IPS-NIHi11 (cell line): ENCODE results near the gene HSPB9.

Experiments
- DNase-seq: peaks from one replicate; pipeline ENCODE4 v3.0.0; 2012; ENCODE audit warnings: mixed read lengths, low spot score

Gene HSPB9

GRCh38 chr17:42101513-42102292 lies 20.9 kb upstream of the HSPB9 start:
- peak; percentile 94 for DNase-seq

- no peak for DNase-seq
These were observed 19.2 kb upstream of the HSPB9 start for GRCh38 chr17:42103221-42103954.

GRCh38 chr17:42104264-42104663 lies 18.3 kb upstream of the HSPB9 start:
- DNase-seq, result no peak

DNA sequence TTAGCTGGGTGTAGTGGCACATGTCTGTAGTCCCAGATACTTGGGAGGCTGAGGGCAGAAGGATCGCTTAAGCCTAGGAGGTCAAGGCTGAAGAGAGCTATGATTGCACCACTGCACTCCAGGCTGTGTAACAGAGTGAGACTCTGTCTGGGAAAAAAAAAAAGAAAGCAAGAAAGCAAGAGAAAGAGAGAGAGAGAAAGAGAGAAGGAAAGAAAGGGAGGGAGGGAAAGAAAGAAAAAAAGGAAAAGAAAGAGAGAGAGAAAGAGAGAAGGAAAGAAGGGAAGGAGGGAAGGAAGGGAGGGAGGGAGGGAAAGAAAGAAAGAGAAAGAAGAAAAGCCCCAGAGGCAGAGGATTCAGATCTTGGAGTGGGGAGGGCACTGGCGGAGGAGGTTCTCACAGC lies 16.6 kb upstream of the HSPB9 start:
- no peak for DNase-seq

- DNase-seq, result no peak
These were observed 15.5 kb upstream of the HSPB9 start for GRCh38 chr17:42107124-42107523.

GRCh38 chr17:42107597-42108576 lies 14.7 kb upstream of the HSPB9 start:
- DNase-seq, result peak; percentile 100

DNA sequence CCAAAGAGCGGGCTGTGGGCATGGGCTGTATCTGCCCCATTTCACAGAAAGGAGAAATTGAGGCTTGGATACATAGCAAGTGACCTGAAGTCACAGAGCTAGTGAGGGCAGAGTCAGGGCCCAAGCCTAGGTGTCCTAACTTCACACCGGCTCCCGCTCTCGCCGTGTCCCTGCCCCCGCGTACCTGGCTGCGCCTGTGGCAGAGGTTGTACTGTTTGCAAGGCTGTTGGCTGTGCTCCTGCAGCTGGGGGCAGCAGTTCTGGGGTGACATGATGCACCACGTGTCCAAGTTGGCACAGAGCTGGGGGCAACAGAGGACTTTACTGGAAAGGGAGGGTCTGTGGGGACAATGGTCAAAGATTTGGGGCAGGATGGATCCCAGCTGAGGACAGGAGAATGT lies 13.5 kb upstream of the HSPB9 start:
- no peak for DNase-seq

DNA sequence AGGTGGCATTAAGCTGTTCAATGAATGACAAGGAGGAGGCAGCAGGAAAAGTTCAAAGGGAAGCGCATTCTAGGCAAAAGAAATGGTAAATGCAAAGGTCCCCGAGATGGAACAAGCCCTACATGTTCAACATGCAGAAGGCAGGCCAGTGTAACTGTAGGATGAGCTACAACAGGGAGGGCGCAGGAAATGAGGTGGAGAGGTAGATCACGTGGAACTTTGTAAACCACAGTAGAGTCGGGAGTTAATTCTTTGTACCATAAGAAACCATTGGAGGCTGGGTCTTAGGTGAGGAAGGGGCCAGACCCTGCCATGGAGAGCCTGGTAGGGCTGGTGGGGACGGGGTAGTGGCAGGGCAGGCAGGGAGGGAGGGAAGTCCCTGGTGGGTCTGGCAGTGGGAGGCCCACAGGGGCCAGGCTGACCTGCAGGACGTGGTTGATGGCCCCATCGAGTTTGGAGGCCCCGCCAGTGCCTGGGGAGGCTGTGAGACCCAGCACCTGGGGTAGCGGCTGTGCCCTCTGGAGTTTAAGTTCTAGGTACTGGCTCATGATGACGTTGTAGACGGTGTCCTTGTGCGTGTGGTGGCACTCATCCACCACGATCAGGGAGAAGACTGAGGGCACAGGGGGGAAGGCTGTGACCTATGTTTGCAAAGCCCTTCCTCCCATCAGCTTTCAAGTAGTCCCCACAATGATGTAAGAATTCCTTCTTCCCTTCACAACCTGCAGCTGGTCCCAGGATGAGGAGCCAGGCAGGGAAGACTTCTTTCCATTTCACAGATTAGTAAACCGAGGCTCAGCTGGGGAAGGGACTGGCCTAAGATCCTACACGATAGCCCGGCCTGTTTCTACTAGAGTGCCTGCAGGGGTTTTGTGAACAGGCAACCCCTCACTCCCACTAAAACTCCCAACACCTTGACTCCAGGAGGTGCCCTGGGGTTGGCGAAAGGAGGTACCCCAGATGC lies 12.0 kb upstream of the HSPB9 start:
- DNase-seq, result no peak

GRCh38 chr17:42111265-42111636 lies 11.4 kb upstream of the HSPB9 start:
- no peak for DNase-seq

GRCh38 chr17:42111871-42112551 lies 10.6 kb upstream of the HSPB9 start:
- no peak for DNase-seq

- DNase-seq, result peak; percentile 26
These were observed 9.9 kb upstream of the HSPB9 start, which contains the start of gene DHX58 for GRCh38 chr17:42112552-42113176. DHX58 (minus strand) TSS chr17:42112714; CDS start chr17:42111892, 822 bp downstream.

DNA sequence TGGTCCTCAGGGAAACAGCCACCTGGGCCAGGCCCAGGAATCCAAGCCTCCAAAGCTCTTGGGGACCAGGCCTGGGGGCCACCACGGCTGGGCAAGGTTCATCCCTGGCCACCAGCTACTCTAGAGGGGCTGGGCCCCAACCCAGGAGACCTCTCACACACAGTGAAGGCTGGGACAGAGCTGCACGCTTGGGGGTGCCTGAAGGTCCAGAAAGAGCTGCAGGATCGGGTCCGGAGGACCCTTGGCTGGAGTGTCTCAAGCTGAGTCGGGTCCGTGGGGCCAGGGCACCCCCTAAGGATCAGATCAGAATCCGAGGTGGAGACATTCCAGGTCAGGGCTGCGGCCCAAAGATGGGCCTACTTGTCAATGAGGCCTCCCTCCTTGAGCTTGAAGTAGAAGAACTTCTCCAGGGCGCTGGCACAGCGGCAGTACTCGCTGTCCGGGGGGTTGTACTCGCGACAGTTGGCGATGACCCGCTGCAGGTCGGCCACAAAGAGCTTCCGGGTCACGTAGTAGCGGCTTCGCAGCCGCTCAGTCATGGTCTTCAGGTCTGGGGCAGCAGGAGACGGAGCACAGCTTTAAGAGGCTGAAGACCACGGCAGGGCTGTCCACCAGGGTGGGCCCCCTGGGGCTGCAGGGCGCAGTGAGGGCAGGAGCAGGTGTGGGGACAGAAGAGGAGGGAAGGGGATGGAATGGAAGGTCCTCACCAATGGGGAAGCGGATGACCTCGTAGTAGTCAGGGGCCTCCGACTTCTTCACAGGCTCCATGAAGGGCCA lies 9.1 kb upstream of the HSPB9 start:
- DNase-seq, result no peak

GRCh38 chr17:42114118-42114517 lies 8.5 kb upstream of the HSPB9 start:
- no peak for DNase-seq

- peak; percentile 73 for DNase-seq
These were observed 5.8 kb upstream of the HSPB9 start for GRCh38 chr17:42116705-42117396.

- DNase-seq, result no peak
These were observed 5.0 kb upstream of the HSPB9 start for GRCh38 chr17:42117397-42118125.

DNA sequence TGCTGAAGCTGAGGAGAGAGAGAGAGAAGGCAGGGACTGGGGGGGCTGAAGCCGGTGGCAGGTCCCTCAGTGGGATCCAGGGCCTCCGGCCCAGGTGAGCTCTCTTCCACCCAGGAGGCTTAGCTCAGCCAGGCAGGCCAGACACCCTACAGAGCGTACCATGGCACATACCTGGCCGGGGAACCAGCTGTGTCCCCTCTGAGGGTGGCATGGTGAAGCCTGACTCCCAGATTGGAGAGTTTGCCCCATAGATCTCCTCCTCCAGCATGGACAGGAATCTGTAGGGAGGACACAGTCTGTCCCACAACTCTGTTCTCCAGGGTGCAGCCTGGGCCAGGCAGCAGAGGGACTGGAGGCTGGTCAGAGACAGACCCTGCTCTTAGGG lies 4.5 kb upstream of the HSPB9 start:
- no peak for DNase-seq

GRCh38 chr17:42118545-42118944 lies 4.1 kb upstream of the HSPB9 start:
- peak; percentile 42 for DNase-seq

- no peak for DNase-seq
These were observed 3.3 kb upstream of the HSPB9 start for GRCh38 chr17:42119301-42119700.
